ENCODE data around the gene ARMC10. TPM values are rescaled to one million over a fixed set of nuclear protein-coding genes. Genes with fewer than 3 reads are reported as not detected.

ARMC10 gene
- total and polyA plus RNA-seq, 2 donors (not counting 3 experiments of a cell fraction or from before 2014, with no cell fraction given): 16.6 to 39.2 TPM

- dilution Hi-C loops (cut with MboI; ENCODE audit: extremely low pct_ligation_motif_present, low sequenced_read_pairs): no loop called here
- ChIA-PET CTCF (interaction anchor here (2.4 kb wide), 1 partner anchor 31 kb away, joined by 8 read pairs; no protein-coding TSS in a partner anchor), POLR2A (no interaction called here)
- H3K79me2 ChIP-seq (ENCODE audit: control insufficient read depth, insufficient read depth, low read length): no peaks in the 10 kb centered on the region
- H3K27me3 ChIP-seq (ENCODE audit: control insufficient read depth in 2 of 2, insufficient read depth in 2 of 2, low read length in 2 of 2): no peaks in the 10 kb centered on the region
- no peak overlapping the region for H3K27ac ChIP-seq (ENCODE audit: insufficient read depth, low read depth, low read length)
- no peaks in the 10 kb centered on the region for H3K36me3 ChIP-seq (ENCODE audit: control insufficient read depth in 2 of 2, extremely low read depth in 1 of 2, insufficient read depth in 2 of 2, low read length in 2 of 2)
- DNase-seq (ENCODE audit: low read depth, low spot score) (no peak), FAIRE-seq (no peak)
- H3K9ac ChIP-seq (replicated peaks; ENCODE audit: extremely low read depth, insufficient read depth, low read length): no peak overlapping the region
- H4K20me1 ChIP-seq (replicated peaks; ENCODE audit: control insufficient read depth, extremely low read depth, insufficient read depth, low read length): no peaks in the 10 kb centered on the region
- H3K9me3 ChIP-seq (replicated peaks; ENCODE audit: control insufficient read depth, insufficient read depth, low read length): no peaks in the 10 kb centered on the region
- no peak for TF ChIP-seq JUN (IDR thresholded peaks at IDR 0.05; ENCODE audit: borderline replicate concordance, insufficient read depth, insufficient read length, low read depth)
- TF ChIP-seq GATA2 (IDR thresholded peaks at IDR 0.05; ENCODE audit: insufficient read depth, insufficient read length, low read depth, low read length): no peak
- TF ChIP-seq MYC (IDR thresholded peaks at IDR 0.05; ENCODE audit: low read depth, low read length): no peak
- TF ChIP-seq CTCF (IDR thresholded peaks at IDR 0.05; ENCODE audit: extremely low read depth in 1 of 2, insufficient read depth in 1 of 2, low read depth in 1 of 2, low read length in 2 of 2): no peak
- no peak for TF ChIP-seq FOS (IDR thresholded peaks at IDR 0.05; ENCODE audit: borderline replicate concordance, insufficient read depth, low read length)
- TF ChIP-seq POLR2A (IDR thresholded peaks at IDR 0.05; ENCODE audit: low read depth, low read length): no peak
- no peak for TF ChIP-seq POLR2AphosphoS5 (IDR thresholded peaks at IDR 0.05; ENCODE audit: insufficient read depth, low read depth, low read length)
- TF ChIP-seq EZH2 (IDR thresholded peaks at IDR 0.05; ENCODE audit: borderline replicate concordance, low read depth, low read length, severe bottlenecking): no peak
- no peak for TF ChIP-seq MAX (IDR thresholded peaks at IDR 0.05; ENCODE audit: insufficient read depth, insufficient read length)
- no peak overlapping the region for H2AFZ ChIP-seq (ENCODE audit: low read depth, low read length)
- intact Hi-C loops (cut with micrococcal nuclease): no loop called here
- H3K9me1 ChIP-seq (replicated peaks; ENCODE audit: control insufficient read depth, extremely low read depth, insufficient read depth, low read length): no peaks in the 10 kb centered on the region
- no peak overlapping the region for H3K4me3 ChIP-seq (replicated peaks in 1 of 3; ENCODE audit: insufficient read depth in 1 of 3, low read depth in 1 of 3, low read length in 3 of 3)
- no TSS peak for BruUV-seq (replicated peaks)
- H3K4me1 ChIP-seq (ENCODE audit: control insufficient read depth, extremely low read depth, insufficient read depth, low read length): no peaks in the 10 kb centered on the region
- H3K4me2 ChIP-seq (ENCODE audit: insufficient read depth, low read length): no peak overlapping the region
These were observed 43.9 kb upstream of the ARMC10 start for GRCh38 chr7:103031024-103031423.

Data from endothelial cell of umbilical vein (primary cell).